NT2/D1 (cell line): ENCODE measurements around the gene WDR44.

Experiments used
- SUZ12 ChIP-seq: IDR thresholded peaks from 2 replicates; pipeline ENCODE4 v1.6.1; 2011; ENCODE audit not compliant: insufficient read length, insufficient read depth; ENCODE audit errors: extremely low read depth
- YY1 ChIP-seq: IDR thresholded peaks from 2 replicates; pipeline ENCODE4 v1.6.1; 2011; ENCODE audit not compliant: insufficient read length, insufficient read depth
- ZNF274 ChIP-seq: IDR thresholded peaks from 2 replicates; pipeline ENCODE4 v1.6.1; 2011; ENCODE audit warnings: mild to moderate bottlenecking, low read depth, low read length

DNA sequence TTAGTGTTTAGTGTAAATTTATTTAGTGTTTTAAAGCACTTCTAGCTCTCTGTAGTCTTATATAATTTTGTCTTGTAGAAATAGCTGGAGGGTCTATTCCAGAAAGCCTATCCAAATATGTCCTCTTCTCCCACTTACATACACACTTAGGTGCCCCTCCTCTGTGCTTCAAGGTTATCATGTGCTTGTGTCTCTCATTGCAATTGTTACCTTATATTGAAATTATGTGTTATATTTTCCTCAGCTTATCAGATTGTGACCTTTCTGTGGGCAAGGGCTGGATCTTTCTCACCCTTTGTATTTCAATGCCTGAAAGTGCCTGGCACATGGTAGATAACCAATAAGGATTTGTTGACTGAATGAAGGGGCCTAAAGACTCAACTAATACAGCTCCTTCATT lies 18.4 kb downstream of the WDR44 start:
- TF ChIP-seq ZNF274 (no peak), YY1 (no peak), SUZ12 (no peak)
